Transverse colon (tissue), 4 donors: ENCODE results near the gene MBP. TPM values are rescaled to one million over a fixed set of nuclear protein-coding genes. Genes with fewer than 3 reads are reported as not detected.

ENCODE experiments used
- DNase-seq: peaks from one replicate; pipeline ENCODE4 v3.0.0-alpha.2; 2019
- H3K27ac ChIP-seq, 4 donors: fragments of 200-600 bp; sonication (generic); 2 replicates each; pipeline ENCODE4 v1.5.1; 2016 to 2018; ENCODE audit warnings: inconsistent platforms in 4 of 4
- H3K27me3 ChIP-seq: fragments of 200-600 bp; sonication (generic); 2 replicates; pipeline ENCODE4 v1.5.1; 2017; ENCODE audit warnings: inconsistent platforms
- H3K36me3 ChIP-seq, 4 donors: fragments of 200-600 bp; sonication (generic); 2 replicates each; pipeline ENCODE4 v1.5.1; 2017 to 2019; ENCODE audit warnings: inconsistent platforms in 4 of 4
- H3K4me1 ChIP-seq, 4 donors: fragments of 200-600 bp; sonication (generic); 2 replicates each; pipeline ENCODE4 v1.5.1; 2017 to 2020; ENCODE audit warnings: inconsistent platforms in 4 of 4
- H3K4me3 ChIP-seq, 4 donors: fragments of 200-600 bp; sonication (generic); 1 replicate in 1 of 4; 2 replicates in 3 of 4; pipeline versions ENCODE4 v1.5.1 to v1.6.1; 2017 to 2019; ENCODE audit warnings: inconsistent platforms in 4 of 4
- H3K9me3 ChIP-seq, 2 donors: fragments of 200-600 bp; sonication (generic); 2 replicates each; pipeline ENCODE4 v1.5.1; 2017 to 2019; ENCODE audit warnings: inconsistent platforms in 2 of 2
- EP300 ChIP-seq: sonication (generic); formaldehyde crosslinking; IDR thresholded peaks from one replicate; pipeline ENCODE4 v1.6.1; 2017; ENCODE audit warnings: antibody characterized with exemption, low read depth
- POLR2A ChIP-seq: fragments of 450-650 bp; IDR thresholded peaks from one replicate; pipeline ENCODE4 v1.6.1; 2016; ENCODE audit warnings: antibody characterized with exemption, mild to moderate bottlenecking, moderate library complexity
- POLR2AphosphoS5 ChIP-seq, 3 donors: sonication (generic); formaldehyde crosslinking; IDR thresholded peaks; one replicate each; pipeline ENCODE4 v1.6.1; 2016; ENCODE audit warnings: antibody characterized with exemption in 3 of 3
- WGBS, 2 donors: methylation state at CpG; one replicate each; pipeline ENCODE4 v1.1.5; 2018; ENCODE audit warnings: low coverage in 1 of 2; 5-methylcytosine and 5-hydroxymethylcytosine counted together
- in situ Hi-C, 4 donors: fragments of 200-750 bp; cut with MboI; loops; one replicate each; pipeline versions ENCODE4 v1.15.0 to v1.15.1; 2017; ENCODE audit warnings: low sequenced_read_pairs in 3 of 4, low pct_ligation_motif_present in 1 of 4, low pct_unique_long_range_greater_than_20kb in 1 of 4
- intact Hi-C: fragments of 100-400 bp; cut with DNase I; formaldehyde crosslinking; loops from one replicate; pipeline ENCODE4 v1.15.1; 2023; ENCODE audit warnings: low total_unique reads
- total RNA-seq, 4 donors: library from RNA; depleted of rRNA; stranded (reverse); fragments of >200 nt; gene quantifications; one replicate each; pipeline ENCODE4 v1.1.0, GENCODE V29; 2016
- TF ChIP-seq, protein P1 (sequence below), 5 experiments: fragments of 200-600 bp in 3 of 5; fragments of 450-650 bp in 2 of 5; sonication (generic) in 3 of 5; IDR thresholded peaks; 1 replicate in 2 of 5; 2 replicates in 3 of 5; pipeline ENCODE4 v1.5.1; 2016 to 2017; ENCODE audit warnings: antibody characterized with exemption in 5 of 5, inconsistent platforms in 3 of 5, mild to moderate bottlenecking in 2 of 5, moderate library complexity in 1 of 5

The MBP gene
- total RNA-seq, 4 donors from 2014 or later, result 12.7 to 53.4 (median 41.0) TPM

GRCh38 chr18:77110400-77110799, 22.2 kb downstream of the MBP start:
- WGBS, 2 donors, result 88 to 99% methylated on average over 3 of the region's 3 CpGs
- in situ Hi-C loops (no loop called here), intact Hi-C loops (loop anchor here (5.0 kb wide), 1 partner anchor 1997 kb away; no protein-coding TSS in a partner anchor)
- Histone ChIP-seq H3K4me1 (peaks cover 21 to 75% (median 42%) of the 10 kb centered on the region in 4 donors), H3K9me3 (no peaks in the 10 kb centered on the region), H3K4me3 (no peak overlapping the region), H3K27me3 (no peaks in the 10 kb centered on the region), H3K27ac (peak overlapping the region in 1 of 4 donors; percentile 55), H3K36me3 (no peaks in the 10 kb centered on the region)
- TF ChIP-seq EP300 (no peak), POLR2A (no peak), POLR2AphosphoS5 (IDR thresholded peaks at IDR 0.05) (no peak)
- TF ChIP-seq, protein P1, sequence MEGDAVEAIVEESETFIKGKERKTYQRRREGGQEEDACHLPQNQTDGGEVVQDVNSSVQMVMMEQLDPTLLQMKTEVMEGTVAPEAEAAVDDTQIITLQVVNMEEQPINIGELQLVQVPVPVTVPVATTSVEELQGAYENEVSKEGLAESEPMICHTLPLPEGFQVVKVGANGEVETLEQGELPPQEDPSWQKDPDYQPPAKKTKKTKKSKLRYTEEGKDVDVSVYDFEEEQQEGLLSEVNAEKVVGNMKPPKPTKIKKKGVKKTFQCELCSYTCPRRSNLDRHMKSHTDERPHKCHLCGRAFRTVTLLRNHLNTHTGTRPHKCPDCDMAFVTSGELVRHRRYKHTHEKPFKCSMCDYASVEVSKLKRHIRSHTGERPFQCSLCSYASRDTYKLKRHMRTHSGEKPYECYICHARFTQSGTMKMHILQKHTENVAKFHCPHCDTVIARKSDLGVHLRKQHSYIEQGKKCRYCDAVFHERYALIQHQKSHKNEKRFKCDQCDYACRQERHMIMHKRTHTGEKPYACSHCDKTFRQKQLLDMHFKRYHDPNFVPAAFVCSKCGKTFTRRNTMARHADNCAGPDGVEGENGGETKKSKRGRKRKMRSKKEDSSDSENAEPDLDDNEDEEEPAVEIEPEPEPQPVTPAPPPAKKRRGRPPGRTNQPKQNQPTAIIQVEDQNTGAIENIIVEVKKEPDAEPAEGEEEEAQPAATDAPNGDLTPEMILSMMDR (IDR thresholded peaks at IDR 0.05), result no peak
- DNase-seq, result no peak

GRCh38 chr18:77109648-77110019, 22.9 kb downstream of the MBP start:
- Histone ChIP-seq H3K36me3 (no peaks in the 10 kb centered on the region), H3K4me1 (peaks cover 15 to 69% (median 37%) of the 10 kb centered on the region in 4 donors), H3K27me3 (no peaks in the 10 kb centered on the region), H3K9me3 (no peaks in the 10 kb centered on the region), H3K27ac (peak overlapping the region; percentile 49 to 72 (median 66)), H3K4me3 (no peak overlapping the region)
- TF ChIP-seq, protein P1 (IDR thresholded peaks at IDR 0.05), result no peak
- TF ChIP-seq EP300, result no peak
- TF ChIP-seq POLR2AphosphoS5 (IDR thresholded peaks at IDR 0.05), result no peak
- no peak for TF ChIP-seq POLR2A
- intact Hi-C loops (loop anchor here (5.0 kb wide), 1 partner anchor 1998 kb away; no protein-coding TSS in a partner anchor), in situ Hi-C loops (no loop called here)
- 89 to 92% methylated on average over 3 to 5 of the region's 5 CpGs for WGBS, 2 donors
- DNase-seq, result no peak

DNA sequence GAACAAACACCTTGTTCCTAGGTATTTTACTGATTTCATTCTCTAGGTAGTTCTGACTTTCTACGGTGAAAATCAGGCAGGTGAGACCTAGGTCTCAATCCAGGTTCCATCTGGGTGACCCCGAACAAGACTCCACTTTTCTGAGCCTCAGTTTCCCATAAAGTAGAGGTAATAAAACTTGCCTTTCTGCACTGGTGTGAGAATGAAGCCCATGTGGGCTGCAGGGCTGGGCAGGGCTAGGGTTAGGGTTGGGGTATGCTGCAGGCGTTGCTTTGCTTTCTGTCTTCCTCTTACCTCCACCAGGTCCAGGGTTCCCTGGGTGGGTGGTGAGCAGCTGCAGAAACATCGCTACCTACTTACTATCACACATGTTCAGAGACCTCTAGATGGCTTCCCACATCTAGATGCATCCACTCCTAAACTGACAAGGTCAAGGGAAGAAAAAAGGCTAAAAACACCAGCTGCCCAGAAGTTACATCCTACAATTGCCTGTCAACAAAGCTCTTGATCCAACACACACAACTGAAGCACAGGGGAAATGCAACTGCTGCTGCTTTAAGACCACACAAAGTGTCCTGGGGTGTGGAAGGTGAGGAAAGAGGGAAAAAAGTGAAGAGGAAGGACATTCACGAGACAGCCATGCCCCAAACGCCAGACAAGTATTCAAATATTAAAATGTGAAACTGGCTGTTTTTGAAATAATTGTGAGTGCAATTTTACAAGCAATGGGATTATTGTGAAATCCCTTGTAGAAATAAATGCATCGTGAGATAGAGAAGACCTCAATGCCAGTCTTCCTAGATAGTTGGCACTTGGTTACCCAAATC, 23.5 kb downstream of the MBP start:
- Histone ChIP-seq H3K9me3 (no peaks in the 10 kb centered on the region), H3K27me3 (no peaks in the 10 kb centered on the region), H3K4me3 (no peak overlapping the region), H3K36me3 (no peaks in the 10 kb centered on the region), H3K27ac (peak overlapping the region; percentile 49 to 72 (median 66)), H3K4me1 (peaks cover 9 to 69% (median 32%) of the 10 kb centered on the region in 4 donors)
- in situ Hi-C loops, result no loop called here
- no peak for TF ChIP-seq POLR2A
- TF ChIP-seq, protein P1 (IDR thresholded peaks at IDR 0.05), result no peak
- TF ChIP-seq EP300, result no peak
- TF ChIP-seq POLR2AphosphoS5 (IDR thresholded peaks at IDR 0.05), result no peak
- 75 to 79% methylated on average over 6 to 7 of the region's 7 CpGs for WGBS, 2 donors
- intact Hi-C loops, result no loop called here
- no peak for DNase-seq

- Histone ChIP-seq H3K4me1 (peaks cover 4 to 69% (median 24%) of the 10 kb centered on the region in 4 donors), H3K27me3 (no peaks in the 10 kb centered on the region), H3K9me3 (no peaks in the 10 kb centered on the region), H3K36me3 (no peaks in the 10 kb centered on the region), H3K4me3 (peak overlapping the region in 1 of 4 donors; percentile 5), H3K27ac (peak overlapping the region; percentile 49 to 72 (median 66))
- DNase-seq, result peak; percentile 51
- WGBS, 2 donors, result 42 to 53% methylated on average over 10 to 13 of the region's 13 CpGs
- intact Hi-C loops, result no loop called here
- TF ChIP-seq POLR2AphosphoS5 (IDR thresholded peaks at IDR 0.05) (peak; percentile 75 to 86 (median 79)), POLR2A (peak; percentile 27), EP300 (no peak)
- in situ Hi-C loops, result no loop called here
Measured at GRCh38 chr18:77108001-77108692, 24.4 kb downstream of the MBP start.
